Neural progenitor cell (in vitro differentiated cells): ENCODE measurements around the gene ARHGAP28. TPM values are rescaled to one million over a fixed set of nuclear protein-coding genes. Genes with fewer than 3 reads are reported as not detected.

Experiments
- DNase-seq: peaks from one replicate; pipeline ENCODE4 v3.0.0-alpha.2; 2016; ENCODE audit warnings: low spot score
- H2AFZ ChIP-seq: fragments of 200-600 bp; sonication (generic); replicated peaks from 2 replicates; pipeline ENCODE4 v1.6.1; 2016; ENCODE audit warnings: antibody characterized with exemption
- H3F3A ChIP-seq: fragments of 200-600 bp; sonication (generic); 2 replicates; pipeline ENCODE4 v1.6.1; 2016; ENCODE audit warnings: antibody characterized with exemption, low read depth
- H3K27ac ChIP-seq: fragments of 200-600 bp; sonication (generic); 2 replicates; pipeline ENCODE4 v1.5.1; 2016; ENCODE audit warnings: mild to moderate bottlenecking
- H3K27me3 ChIP-seq: fragments of 200-600 bp; sonication (generic); 2 replicates; pipeline ENCODE4 v1.6.1; 2016; ENCODE audit warnings: mild to moderate bottlenecking, moderate library complexity
- H3K36me3 ChIP-seq: fragments of 200-600 bp; sonication (generic); 2 replicates; pipeline ENCODE4 v1.5.1; 2016
- H3K4me1 ChIP-seq: fragments of 200-600 bp; sonication (generic); 2 replicates; pipeline ENCODE4 v1.6.1; 2016; ENCODE audit warnings: mixed run types
- H3K4me2 ChIP-seq: fragments of 200-600 bp; sonication (generic); 2 replicates; pipeline ENCODE4 v1.6.1; 2016
- H3K4me3 ChIP-seq: fragments of 200-600 bp; sonication (generic); 2 replicates; pipeline ENCODE4 v1.5.1; 2016
- H3K79me2 ChIP-seq: fragments of 200-600 bp; sonication (generic); 2 replicates; pipeline ENCODE4 v1.6.1; 2016; ENCODE audit warnings: low read depth
- H3K9ac ChIP-seq: fragments of 200-600 bp; sonication (generic); 2 replicates; pipeline ENCODE4 v1.6.1; 2016
- H3K9me3 ChIP-seq: fragments of 200-600 bp; sonication (generic); 2 replicates; pipeline ENCODE4 v1.5.1; 2016; ENCODE audit warnings: low read depth
- H4K20me1 ChIP-seq: fragments of 200-600 bp; sonication (generic); 2 replicates; pipeline ENCODE4 v1.6.1; 2016; ENCODE audit warnings: low read depth
- H3K27ac Mint-ChIP-seq: 3 replicates; pipeline ENCODE4 v1.8.0; 2021; ENCODE audit warnings: mixed read lengths
- H3K27me3 Mint-ChIP-seq: 2 replicates; pipeline ENCODE4 v1.8.0; 2022; ENCODE audit warnings: low read depth, mild to moderate bottlenecking, inconsistent platforms, moderate library complexity, mixed read lengths; ENCODE audit not compliant: insufficient read depth
- H3K36me3 Mint-ChIP-seq: 3 replicates; pipeline ENCODE4 v1.8.0; 2021; ENCODE audit warnings: mixed read lengths
- H3K4me1 Mint-ChIP-seq: 3 replicates; pipeline ENCODE4 v1.8.0; 2021; ENCODE audit warnings: mixed read lengths
- H3K4me3 Mint-ChIP-seq: 3 replicates; pipeline ENCODE4 v1.8.0; 2021; ENCODE audit warnings: mild to moderate bottlenecking, moderate library complexity, mixed read lengths
- H3K9me3 Mint-ChIP-seq: 3 replicates; pipeline ENCODE4 v1.8.0; 2020; ENCODE audit warnings: mixed read lengths
- CTCF ChIP-seq: fragments of 200-600 bp; sonication (generic); IDR thresholded peaks from 2 replicates; pipeline ENCODE4 v1.5.1; 2017; ENCODE audit warnings: antibody characterized with exemption, mild to moderate bottlenecking
- EZH2 ChIP-seq: fragments of 200-600 bp; sonication (generic); IDR thresholded peaks from 2 replicates; pipeline ENCODE4 v1.6.1; 2017; ENCODE audit warnings: antibody characterized with exemption, mild to moderate bottlenecking, moderate library complexity
- EZH2phosphoT487 ChIP-seq: fragments of 200-600 bp; sonication (generic); IDR thresholded peaks from 2 replicates; pipeline ENCODE4 v1.6.1; 2017; ENCODE audit warnings: antibody characterized with exemption
- total RNA-seq: library from RNA; depleted of rRNA; stranded (reverse); fragments of >200 nt; gene quantifications from 2 replicates; pipeline ENCODE4 v1.2.3, GENCODE V29; 2015; ENCODE audit warnings: low replicate concordance

ARHGAP28 gene
- total RNA-seq, 1 donor from 2014 or later, result 25.7 TPM

GRCh38 chr18:6683112-6683876 is 46.2 kb upstream of the ARHGAP28 start:
- no peaks in the 10 kb centered on the region for H3K9me3 Mint-ChIP-seq
- Histone ChIP-seq H3K36me3 (no peaks in the 10 kb centered on the region), H3K27me3 (no peaks in the 10 kb centered on the region), H3K9ac (no peak overlapping the region), H3K4me1 (no peaks in the 10 kb centered on the region), H3F3A (no peaks in the 10 kb centered on the region), H4K20me1 (no peaks in the 10 kb centered on the region), H3K79me2 (no peaks in the 10 kb centered on the region), H3K9me3 (no peaks in the 10 kb centered on the region), H3K4me2 (no peak overlapping the region), H3K4me3 (no peak overlapping the region), H3K27ac (no peak overlapping the region), H2AFZ (peak overlapping the region; percentile 7)
- H3K4me3 Mint-ChIP-seq, result no peak overlapping the region
- DNase-seq, result no peak
- H3K36me3 Mint-ChIP-seq, result no peaks in the 10 kb centered on the region
- H3K27me3 Mint-ChIP-seq, result peaks cover 4% of the 10 kb centered on the region
- TF ChIP-seq EZH2phosphoT487, result no peak
- TF ChIP-seq EZH2, result no peak
- TF ChIP-seq CTCF, result no peak
- no peaks in the 10 kb centered on the region for H3K4me1 Mint-ChIP-seq
- no peak overlapping the region for H3K27ac Mint-ChIP-seq

GRCh38 chr18:6687676-6688075 is 41.8 kb upstream of the ARHGAP28 start:
- no peak for DNase-seq
- no peaks in the 10 kb centered on the region for H3K36me3 Mint-ChIP-seq

GRCh38 chr18:6708890-6709289 is 20.6 kb upstream of the ARHGAP28 start:
- Mint-ChIP-seq H3K36me3 (peaks cover 1% of the 10 kb centered on the region), H3K27me3 (peaks cover 2% of the 10 kb centered on the region), H3K4me3 (no peak overlapping the region), H3K9me3 (peaks cover 7% of the 10 kb centered on the region), H3K4me1 (no peaks in the 10 kb centered on the region), H3K27ac (no peak overlapping the region)
- Histone ChIP-seq H3K27ac (no peak overlapping the region), H3K79me2 (no peaks in the 10 kb centered on the region), H3K36me3 (no peaks in the 10 kb centered on the region), H3K4me3 (no peak overlapping the region), H3K9ac (no peak overlapping the region), H3F3A (no peaks in the 10 kb centered on the region), H3K4me1 (no peaks in the 10 kb centered on the region), H3K9me3 (no peaks in the 10 kb centered on the region), H4K20me1 (no peaks in the 10 kb centered on the region), H3K27me3 (no peaks in the 10 kb centered on the region), H3K4me2 (no peak overlapping the region), H2AFZ (no peak overlapping the region)
- no peak for TF ChIP-seq CTCF
- no peak for TF ChIP-seq EZH2phosphoT487
- DNase-seq, result no peak

More at GRCh38 chr18:6687676-6688075, 41.8 kb upstream of the ARHGAP28 start:
- H3K4me1 Mint-ChIP-seq, result no peaks in the 10 kb centered on the region
- no peak overlapping the region for H3K27ac Mint-ChIP-seq
- H3K9ac ChIP-seq, result no peak overlapping the region
- H3K27ac ChIP-seq, result no peak overlapping the region
- no peaks in the 10 kb centered on the region for H3K36me3 ChIP-seq
- H4K20me1 ChIP-seq, result no peaks in the 10 kb centered on the region
- no peak overlapping the region for H2AFZ ChIP-seq
- TF ChIP-seq EZH2phosphoT487 (no peak), CTCF (no peak), EZH2 (no peak)
- H3K27me3 Mint-ChIP-seq, result peaks cover 3% of the 10 kb centered on the region
- no peak overlapping the region for H3K4me2 ChIP-seq
- H3K4me1 ChIP-seq, result no peaks in the 10 kb centered on the region
- no peaks in the 10 kb centered on the region for H3K79me2 ChIP-seq
- H3K4me3 ChIP-seq, result no peak overlapping the region
- H3K9me3 ChIP-seq, result no peaks in the 10 kb centered on the region
- H3K4me3 Mint-ChIP-seq, result no peak overlapping the region
- H3F3A ChIP-seq, result no peaks in the 10 kb centered on the region
- H3K27me3 ChIP-seq, result no peaks in the 10 kb centered on the region
- no peaks in the 10 kb centered on the region for H3K9me3 Mint-ChIP-seq
